ENCODE measurements around the gene PRMT5.
A peak's percentile ranks its signal among the peaks of the same experiment; 100 is the strongest.

The PRMT5 gene

GRCh38 chr14:22872833-22873520 lies 56.2 kb downstream of the PRMT5 start:
- DNase-seq = no peak

- DNase-seq = peak; percentile 64 to 75
Measured at GRCh38 chr14:22872033-22872832, 56.9 kb downstream of the PRMT5 start.

DNA sequence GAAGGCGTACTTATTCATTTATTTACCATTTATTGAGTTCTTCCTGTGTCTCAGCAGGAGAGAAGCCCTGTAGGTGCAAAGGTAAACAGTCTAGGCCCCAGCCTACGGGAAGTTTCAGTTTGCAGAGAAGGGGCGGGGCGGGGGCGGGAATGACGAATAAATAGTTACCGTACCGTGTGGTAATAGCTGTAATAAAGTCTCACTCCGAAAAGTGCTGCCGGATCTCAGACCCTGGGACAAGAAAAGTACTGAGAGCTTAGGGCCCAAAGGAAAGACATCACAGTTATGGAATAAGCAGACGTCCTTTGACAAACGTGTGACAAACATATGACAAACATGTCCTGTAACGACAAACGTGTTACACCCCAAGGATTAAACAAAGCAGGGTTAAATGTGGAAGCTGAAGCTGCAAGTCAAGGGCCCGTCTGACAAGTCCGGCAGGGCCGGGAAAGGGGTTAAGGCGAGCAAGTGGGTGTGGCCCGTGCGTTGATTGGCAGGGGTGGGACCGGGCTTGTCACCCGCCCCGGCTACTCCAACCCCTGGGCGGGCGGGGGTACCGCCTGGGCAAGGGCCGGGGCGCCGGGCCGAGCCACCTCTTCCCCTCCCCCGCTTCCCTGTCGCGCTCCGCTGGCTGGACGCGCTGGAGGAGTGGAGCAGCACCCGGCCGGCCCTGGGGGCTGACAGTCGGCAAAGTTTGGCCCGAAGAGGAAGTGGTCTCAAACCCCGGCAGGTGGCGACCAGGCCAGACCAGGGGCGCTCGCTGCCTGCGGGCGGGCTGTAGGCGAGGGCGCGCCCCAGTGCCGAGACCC lies 57.7 kb downstream of the PRMT5 start, which contains the start of gene LRP10:
LRP10 (plus strand) TSS at position 517 of the 809 bp plus-strand sequence. CDS start 564 bp downstream, outside the sequence.
- peak; percentile 78 to 80 for DNase-seq

GRCh38 chr14:22870811-22871223 lies 58.4 kb downstream of the PRMT5 start:
- no peak for DNase-seq
